HG02678 (cell line): Measurements from ENCODE around the gene SLC30A3.
"Not testable (repeated sequence)": the region's sequence is repeated elsewhere in the genome, so short reads cannot be mapped to it uniquely, and the experiment has no call there.

ENCODE experiments used
- ATAC-seq: cut with Tn5 transposase; IDR thresholded peaks from one replicate; pipeline ENCODE4 v1.9.1; 2021; ENCODE audit warnings: mild to moderate bottlenecking, moderate library complexity; ENCODE audit not compliant: unreplicated experiment

Gene SLC30A3

GRCh38 chr2:27262379-27263286, at the start of gene SLC30A3:
SLC30A3 (minus strand) TSS chr2:27263047; CDS start chr2:27262906, 141 bp downstream.
- no peak for ATAC-seq

- ATAC-seq, result no peak
These were observed 49.3 kb upstream of the SLC30A3 start for GRCh38 chr2:27312152-27312551.

GRCh38 chr2:27309651-27310050, 46.8 kb upstream of the SLC30A3 start:
- ATAC-seq, result no peak

- ATAC-seq, result no peak
These were observed 45.6 kb upstream of the SLC30A3 start, which contains the start of gene UCN for GRCh38 chr2:27308359-27308881. UCN (minus strand) TSS chr2:27308445; CDS start chr2:27307895, 550 bp downstream.

GRCh38 chr2:27307545-27308358, 44.9 kb upstream of the SLC30A3 start:
- ATAC-seq, result no peak

GRCh38 chr2:27307287-27307544, 44.4 kb upstream of the SLC30A3 start:
- ATAC-seq, result no peak

GRCh38 chr2:27306573-27307286, 43.9 kb upstream of the SLC30A3 start:
- no peak for ATAC-seq

GRCh38 chr2:27306136-27306535, 43.3 kb upstream of the SLC30A3 start:
- no peak for ATAC-seq

- ATAC-seq, result no peak
These were observed 42.7 kb upstream of the SLC30A3 start for GRCh38 chr2:27305516-27305915.

- no peak for ATAC-seq
These were observed 41.8 kb upstream of the SLC30A3 start for GRCh38 chr2:27304488-27305240.

GRCh38 chr2:27303093-27304025, 40.5 kb upstream of the SLC30A3 start:
- ATAC-seq, result no peak

- not testable (repeated sequence) for ATAC-seq
These were observed 37.8 kb upstream of the SLC30A3 start for GRCh38 chr2:27300606-27301005.

- ATAC-seq, result no peak
These were observed 35.7 kb upstream of the SLC30A3 start for GRCh38 chr2:27298391-27299080.

GRCh38 chr2:27297195-27297594, 34.3 kb upstream of the SLC30A3 start:
- ATAC-seq, result no peak

GRCh38 chr2:27296481-27296880, 33.6 kb upstream of the SLC30A3 start:
- no peak for ATAC-seq

- ATAC-seq, result no peak
These were observed 32.1 kb upstream of the SLC30A3 start for GRCh38 chr2:27294928-27295327.

GRCh38 chr2:27291865-27292264, 29.0 kb upstream of the SLC30A3 start:
- ATAC-seq, result no peak

GRCh38 chr2:27290549-27290948, 27.7 kb upstream of the SLC30A3 start:
- ATAC-seq, result no peak

- ATAC-seq, result no peak
These were observed 25.8 kb upstream of the SLC30A3 start for GRCh38 chr2:27288610-27289009.
